WERI-Rb-1 (cell line): ENCODE results near the gene PRRT4.
A peak's percentile ranks its signal among the peaks of the same experiment; 100 is the strongest.

Experiments used
- DNase-seq: peaks from one replicate; pipeline ENCODE4 v3.0.0-alpha.2; 2020
- H3K27ac ChIP-seq: fragments of 250-450 bp; sonication (Bioruptor Pico); 2 replicates; pipeline ENCODE4 v1.5.1; 2020; ENCODE audit warnings: mild to moderate bottlenecking, moderate library complexity
- H3K27me3 ChIP-seq: fragments of 250-450 bp; sonication (Bioruptor Pico); 2 replicates; pipeline ENCODE4 v1.5.1; 2021; ENCODE audit warnings: mild to moderate bottlenecking, low read depth, moderate library complexity; ENCODE audit not compliant: insufficient read depth, severe bottlenecking
- H3K36me3 ChIP-seq: fragments of 250-450 bp; sonication (Bioruptor Pico); 2 replicates; pipeline ENCODE4 v1.5.1; 2020; ENCODE audit warnings: mild to moderate bottlenecking, moderate library complexity
- H3K4me3 ChIP-seq: 2 replicates; pipeline ENCODE4 v1.5.1; 2011; ENCODE audit warnings: low read depth, mild to moderate bottlenecking, control low read depth, low read length
- H3K9me3 ChIP-seq: fragments of 250-450 bp; sonication (Bioruptor Pico); 2 replicates; pipeline ENCODE4 v1.5.1; 2021; ENCODE audit warnings: mild to moderate bottlenecking, moderate library complexity; ENCODE audit not compliant: severe bottlenecking
- TF ChIP-seq, protein P1 (sequence below): IDR thresholded peaks from 2 replicates; pipeline ENCODE4 v1.5.1; 2011; ENCODE audit warnings: low read depth, mild to moderate bottlenecking, control low read depth, inconsistent platforms, low read length

PRRT4 gene

DNA sequence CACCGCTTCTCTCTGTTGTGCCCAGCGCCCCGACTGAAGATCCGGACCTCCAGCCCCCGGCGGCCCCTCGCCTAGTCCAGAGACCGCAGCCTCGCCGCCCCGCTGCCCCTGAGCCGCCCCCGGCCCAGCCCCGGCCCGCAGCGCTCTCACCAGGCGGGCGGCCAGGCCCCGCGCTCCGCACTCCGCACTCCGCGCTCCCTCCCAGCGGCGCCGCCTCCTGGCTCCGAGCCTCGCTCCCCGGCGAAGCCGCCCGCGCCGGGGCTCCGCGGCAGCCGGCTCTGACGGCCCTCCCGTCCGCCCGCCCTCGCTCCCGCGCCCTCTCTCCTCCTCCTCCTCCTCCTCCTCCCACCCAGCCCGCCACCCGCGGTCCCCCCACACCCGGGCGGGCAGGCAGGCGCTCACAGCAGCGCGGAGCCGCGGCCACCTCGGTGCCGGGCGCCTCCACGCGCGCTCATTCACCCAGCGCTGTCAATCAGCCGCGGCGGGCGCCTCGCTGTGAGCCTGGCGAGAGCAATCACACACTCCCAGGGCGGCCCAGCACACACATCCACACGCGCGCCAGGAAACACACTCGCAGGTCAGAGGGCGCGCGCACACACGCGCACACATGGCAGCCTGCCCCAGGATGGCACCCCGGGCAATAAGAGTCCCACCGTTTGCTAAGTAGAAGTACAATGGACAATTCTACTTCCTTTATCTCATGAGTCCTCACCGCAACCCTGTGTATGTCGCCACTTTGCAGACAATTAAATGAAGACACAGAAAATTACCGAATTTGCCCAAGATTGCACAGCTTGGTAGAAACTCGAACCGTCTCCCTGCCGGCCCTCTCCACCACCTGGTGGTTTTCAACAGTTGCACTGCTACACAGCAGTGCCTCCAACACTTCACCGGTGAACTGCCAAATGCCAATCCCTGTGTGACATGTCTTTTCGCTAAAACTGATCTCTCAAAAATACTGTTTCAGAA lies at the start of gene PRRT4:
PRRT4 (minus strand) TSS at position 280 of the 969 bp plus-strand sequence.
- Histone ChIP-seq H3K27me3 (no peaks in the 10 kb centered on the region), H3K9me3 (no peaks in the 10 kb centered on the region), H3K27ac (no peak within 1 kb of the TSS), H3K36me3 (no peaks in the 10 kb centered on the region), H3K4me3 (peak within 1 kb of the TSS; percentile 58)
- DNase-seq: peak; percentile 40
- TF ChIP-seq, protein P1, sequence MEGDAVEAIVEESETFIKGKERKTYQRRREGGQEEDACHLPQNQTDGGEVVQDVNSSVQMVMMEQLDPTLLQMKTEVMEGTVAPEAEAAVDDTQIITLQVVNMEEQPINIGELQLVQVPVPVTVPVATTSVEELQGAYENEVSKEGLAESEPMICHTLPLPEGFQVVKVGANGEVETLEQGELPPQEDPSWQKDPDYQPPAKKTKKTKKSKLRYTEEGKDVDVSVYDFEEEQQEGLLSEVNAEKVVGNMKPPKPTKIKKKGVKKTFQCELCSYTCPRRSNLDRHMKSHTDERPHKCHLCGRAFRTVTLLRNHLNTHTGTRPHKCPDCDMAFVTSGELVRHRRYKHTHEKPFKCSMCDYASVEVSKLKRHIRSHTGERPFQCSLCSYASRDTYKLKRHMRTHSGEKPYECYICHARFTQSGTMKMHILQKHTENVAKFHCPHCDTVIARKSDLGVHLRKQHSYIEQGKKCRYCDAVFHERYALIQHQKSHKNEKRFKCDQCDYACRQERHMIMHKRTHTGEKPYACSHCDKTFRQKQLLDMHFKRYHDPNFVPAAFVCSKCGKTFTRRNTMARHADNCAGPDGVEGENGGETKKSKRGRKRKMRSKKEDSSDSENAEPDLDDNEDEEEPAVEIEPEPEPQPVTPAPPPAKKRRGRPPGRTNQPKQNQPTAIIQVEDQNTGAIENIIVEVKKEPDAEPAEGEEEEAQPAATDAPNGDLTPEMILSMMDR: peak; percentile 21; the same call in 1 of the 2 replicates

DNA sequence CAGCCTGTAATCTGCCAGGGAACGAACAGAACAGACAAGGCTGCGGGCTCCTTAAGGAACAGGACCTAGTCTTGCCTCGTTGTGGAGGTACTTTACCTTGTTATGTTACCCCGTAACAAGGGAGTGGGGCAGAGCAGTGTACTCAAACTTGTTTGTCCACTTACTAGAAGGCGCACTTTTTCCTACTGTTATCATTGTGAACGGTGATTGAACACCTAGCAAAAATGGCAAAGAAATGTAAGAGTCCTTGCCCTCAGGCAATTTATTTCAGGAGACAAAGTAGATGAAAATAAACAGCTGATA lies 48.9 kb upstream of the PRRT4 start:
- Histone ChIP-seq H3K4me3 (peak overlapping the region; percentile 85), H3K27ac (peak overlapping the region; percentile 95), H3K9me3 (no peaks in the 10 kb centered on the region), H3K36me3 (no peaks in the 10 kb centered on the region), H3K27me3 (no peaks in the 10 kb centered on the region)
- DNase-seq: no peak
- TF ChIP-seq, protein P1: no peak

DNA sequence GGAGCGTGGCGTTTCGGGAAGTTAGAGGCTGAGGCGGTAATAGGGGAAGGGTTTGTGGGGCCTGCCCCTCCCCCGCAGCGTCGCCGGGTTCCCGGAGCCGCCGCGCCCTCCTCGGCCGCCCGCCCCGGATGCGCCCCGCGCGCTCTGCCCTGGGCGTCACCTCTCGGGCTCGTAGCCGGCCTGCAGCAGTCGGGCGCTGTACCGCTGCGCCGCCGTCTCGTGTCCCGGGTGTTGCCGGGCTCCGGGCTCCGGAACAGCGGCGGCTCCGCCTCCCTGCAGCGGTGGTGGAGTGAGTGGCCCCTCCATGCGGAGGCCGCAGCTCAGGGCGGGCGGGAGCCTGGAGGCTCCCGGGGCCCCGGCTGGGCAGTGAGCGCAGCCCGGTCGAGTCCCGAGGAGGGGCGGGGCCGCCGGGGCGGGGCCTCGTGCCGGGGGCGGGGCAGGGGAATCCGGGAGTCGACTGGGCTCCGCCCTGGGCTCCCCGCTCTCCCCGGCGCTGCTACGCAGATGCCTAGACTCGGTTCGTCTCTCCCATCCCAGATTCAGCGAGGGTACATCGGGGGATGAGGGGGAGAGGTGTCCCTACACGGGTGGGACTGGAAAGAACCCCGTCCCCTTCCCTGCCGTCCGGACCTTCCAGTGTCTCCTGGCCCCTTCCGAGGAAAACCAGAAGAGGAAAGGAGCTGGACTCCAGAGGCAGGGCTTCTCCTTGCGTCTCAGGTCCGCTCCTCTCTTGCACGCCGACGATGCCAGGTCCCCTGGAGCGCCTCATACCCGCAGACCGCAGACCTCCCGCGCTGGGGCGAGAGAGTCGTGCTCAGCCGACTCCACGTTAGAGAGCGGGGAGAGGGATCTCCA lies 48.3 kb upstream of the PRRT4 start, which contains the start of gene IMPDH1:
IMPDH1 (minus strand) TSS at position 387 of the 855 bp plus-strand sequence; CDS start at position 306, 81 bp downstream.
- Histone ChIP-seq H3K27me3 (no peaks in the 10 kb centered on the region), H3K27ac (peak within 1 kb of the TSS; percentile 95), H3K36me3 (no peaks in the 10 kb centered on the region), H3K4me3 (peak within 1 kb of the TSS; percentile 85), H3K9me3 (no peaks in the 10 kb centered on the region)
- peak; percentile 90 for DNase-seq
- TF ChIP-seq, protein P1: no peak

DNA sequence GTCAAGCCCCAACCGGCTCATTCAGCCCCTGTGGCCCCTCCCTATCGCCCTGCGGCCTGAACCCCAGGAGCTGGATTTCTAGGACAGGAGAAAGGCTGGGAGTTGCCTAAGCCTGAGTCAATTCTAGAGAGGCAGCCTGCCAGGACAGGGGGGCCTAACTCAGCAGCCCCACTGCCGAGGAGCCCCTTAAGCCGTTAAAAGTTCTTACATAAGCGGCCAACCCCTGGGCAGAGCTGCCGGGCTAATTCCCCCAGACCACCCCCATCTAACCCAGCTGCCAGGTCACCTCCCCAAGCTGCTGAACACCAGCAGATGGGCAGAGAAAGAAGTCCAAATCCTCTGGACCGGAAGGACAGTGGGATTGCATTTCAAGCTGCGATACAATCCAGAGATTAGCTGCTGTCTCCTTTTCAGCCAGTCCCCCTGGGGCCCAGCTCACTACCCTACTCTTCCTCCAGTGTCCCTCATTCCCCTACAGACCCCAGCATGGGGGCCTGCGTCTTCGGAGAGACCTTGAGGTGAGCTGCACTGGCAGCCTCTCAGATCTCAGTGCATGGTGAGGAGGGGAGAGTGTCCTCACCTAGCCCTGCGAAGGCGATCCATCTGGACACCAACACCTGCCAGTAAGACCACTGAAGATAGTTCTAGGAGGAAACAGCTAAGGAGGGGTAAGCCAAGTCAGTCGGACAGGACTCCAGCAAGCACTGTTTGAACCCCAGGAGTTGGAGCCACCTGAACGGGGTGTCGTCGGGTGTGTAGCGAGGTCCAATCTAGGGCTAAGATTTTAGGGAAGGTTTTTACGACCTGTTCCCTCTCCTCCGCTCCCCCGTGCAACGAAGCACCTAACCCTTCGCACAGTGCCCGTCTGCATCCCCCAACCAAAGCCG lies 47.5 kb upstream of the PRRT4 start:
- Histone ChIP-seq H3K27me3 (no peaks in the 10 kb centered on the region), H3K4me3 (peak overlapping the region; percentile 85), H3K27ac (peak overlapping the region; percentile 95), H3K9me3 (no peaks in the 10 kb centered on the region), H3K36me3 (no peaks in the 10 kb centered on the region)
- TF ChIP-seq, protein P1: no peak
- peak; percentile 97 for DNase-seq
